Activated naive CD4-positive, alpha-beta T cell treated with anti-CD3 and anti-CD28 coated beads, Interleukin-2, amount 50 U/mL, for 24 hours (primary cell): ENCODE measurements around the gene NTN5.
"Not testable (repeated sequence)": the region's sequence is repeated elsewhere in the genome, so short reads cannot be mapped to it uniquely, and the experiment has no call there.

Experiments
- H3K27ac Mint-ChIP-seq: one replicate; pipeline ENCODE4 v1.8.0; 2021; ENCODE audit warnings: mild to moderate bottlenecking, mixed read lengths
- H3K27me3 Mint-ChIP-seq: one replicate; pipeline ENCODE4 v1.8.0; 2021; ENCODE audit warnings: mixed read lengths
- H3K36me3 Mint-ChIP-seq: one replicate; pipeline ENCODE4 v1.8.0; 2021; ENCODE audit warnings: mixed read lengths
- H3K4me1 Mint-ChIP-seq: one replicate; pipeline ENCODE4 v1.8.0; 2021; ENCODE audit warnings: mixed read lengths
- H3K4me3 Mint-ChIP-seq: one replicate; pipeline ENCODE4 v1.8.0; 2021; ENCODE audit warnings: mild to moderate bottlenecking, mixed read lengths
- H3K9me3 Mint-ChIP-seq: one replicate; pipeline ENCODE4 v1.8.0; 2021; ENCODE audit warnings: mixed read lengths

NTN5 gene, protein sequence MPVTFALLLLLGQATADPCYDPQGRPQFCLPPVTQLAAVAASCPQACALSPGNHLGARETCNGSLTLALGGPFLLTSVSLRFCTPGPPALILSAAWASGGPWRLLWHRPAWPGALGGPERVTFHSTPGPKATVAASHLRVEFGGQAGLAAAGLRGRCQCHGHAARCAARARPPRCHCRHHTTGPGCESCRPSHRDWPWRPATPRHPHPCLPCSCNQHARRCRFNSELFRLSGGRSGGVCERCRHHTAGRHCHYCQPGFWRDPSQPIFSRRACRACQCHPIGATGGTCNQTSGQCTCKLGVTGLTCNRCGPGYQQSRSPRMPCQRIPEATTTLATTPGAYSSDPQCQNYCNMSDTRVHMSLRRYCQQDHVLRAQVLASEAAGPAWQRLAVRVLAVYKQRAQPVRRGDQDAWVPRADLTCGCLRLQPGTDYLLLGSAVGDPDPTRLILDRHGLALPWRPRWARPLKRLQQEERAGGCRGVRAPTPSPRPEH

DNA sequence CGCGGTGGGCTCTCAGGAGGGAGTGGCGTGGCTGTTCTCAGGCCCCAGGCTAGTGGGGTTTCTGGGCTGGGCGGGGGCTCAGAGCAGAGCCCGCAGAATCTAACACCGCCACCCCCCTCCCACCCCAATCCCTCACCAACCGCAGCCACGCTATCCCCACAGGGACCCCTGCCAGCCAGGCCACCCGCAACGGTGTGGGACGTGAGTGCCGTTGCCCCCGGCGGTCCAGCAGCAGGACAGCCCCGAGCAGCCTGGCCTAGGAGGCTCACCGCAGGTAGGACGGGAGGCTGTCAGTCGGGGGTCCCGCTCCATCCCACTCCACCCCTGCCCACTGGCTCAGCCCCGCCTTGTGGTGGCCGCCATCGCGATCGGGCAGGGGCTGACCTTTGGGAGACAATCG lies at the start of gene NTN5:
TSS of gene NTN5 (minus strand) at position 24 of the 400 bp plus-strand sequence. CDS start 2,031 bp downstream, outside the sequence.
- Mint-ChIP-seq H3K4me3 (no peak within 1 kb of the TSS), H3K27ac (no peak within 1 kb of the TSS), H3K4me1 (peaks cover 7% of the 10 kb centered on the region), H3K9me3 (no peaks in the 10 kb centered on the region), H3K36me3 (no peaks in the 10 kb centered on the region), H3K27me3 (no peaks in the 10 kb centered on the region)

DNA sequence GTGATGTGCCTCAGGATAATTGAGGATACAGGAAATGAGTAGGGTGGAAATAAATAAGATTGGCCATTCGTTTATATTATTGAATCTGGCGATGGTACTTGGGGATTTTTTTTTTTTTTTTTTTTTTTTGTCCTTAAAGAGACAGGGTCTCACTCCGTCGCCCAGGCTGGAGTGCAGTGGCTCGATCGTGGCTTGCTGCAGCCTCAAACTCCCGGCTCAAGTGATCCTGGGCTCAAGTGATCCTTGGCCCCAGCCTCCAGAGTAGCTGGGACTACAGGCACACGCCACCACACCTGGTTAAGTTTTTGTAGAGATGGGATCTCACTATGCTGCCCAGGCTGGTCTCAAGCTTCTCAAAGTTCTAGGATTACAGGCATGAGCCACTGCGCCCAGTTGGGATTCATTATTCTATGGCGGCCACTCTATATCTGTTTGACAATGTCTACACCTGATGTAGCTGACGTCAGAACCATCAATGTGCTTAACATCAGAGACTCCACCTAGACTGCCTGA lies 49.4 kb upstream of the NTN5 start:
- H3K4me1 Mint-ChIP-seq = peaks cover 33% of the 10 kb centered on the region
- H3K36me3 Mint-ChIP-seq = peaks cover 7% of the 10 kb centered on the region
- no peak overlapping the region for H3K27ac Mint-ChIP-seq
- H3K4me3 Mint-ChIP-seq = no peak overlapping the region
- no peaks in the 10 kb centered on the region for H3K27me3 Mint-ChIP-seq
- peaks cover 11% of the 10 kb centered on the region for H3K9me3 Mint-ChIP-seq

DNA sequence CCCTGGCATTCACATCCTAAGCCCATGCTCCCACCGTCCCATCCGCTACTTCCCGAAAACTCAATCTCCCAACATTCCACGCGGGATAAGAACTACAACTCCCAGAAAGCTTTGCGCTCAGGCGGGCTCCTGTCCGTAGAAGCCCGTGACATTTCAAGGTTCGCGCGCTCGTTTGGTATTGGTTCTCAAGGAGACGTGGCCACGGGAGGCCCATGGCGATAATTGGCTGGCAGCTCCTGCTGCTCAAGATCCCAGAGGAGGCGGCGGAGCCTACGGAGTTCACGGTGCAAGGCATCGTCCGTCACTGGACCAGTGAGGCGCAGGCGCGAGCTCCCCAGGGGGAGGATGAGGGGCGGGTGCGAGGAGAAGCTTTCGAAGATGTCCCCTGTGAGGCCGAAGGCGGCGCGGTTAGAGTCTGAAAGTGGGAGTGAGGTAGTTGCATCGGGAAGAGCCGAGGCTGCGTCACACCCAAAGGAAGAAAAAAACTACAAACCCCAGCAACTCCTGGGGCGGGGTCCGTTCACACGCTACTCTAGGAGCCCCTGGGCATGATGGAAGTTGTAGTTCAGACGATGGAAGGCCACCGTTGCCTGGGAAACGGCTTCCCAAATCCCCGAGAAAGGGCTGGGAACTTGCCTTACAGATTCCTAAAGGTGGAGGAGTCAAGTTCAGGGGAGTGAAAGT lies 47.9 kb upstream of the NTN5 start:
- Mint-ChIP-seq H3K4me1 (peaks cover 24% of the 10 kb centered on the region), H3K27ac (peak overlapping the region; percentile 78), H3K27me3 (no peaks in the 10 kb centered on the region), H3K9me3 (peaks cover 11% of the 10 kb centered on the region), H3K36me3 (peaks cover 3% of the 10 kb centered on the region), H3K4me3 (peak overlapping the region; percentile 89)

DNA sequence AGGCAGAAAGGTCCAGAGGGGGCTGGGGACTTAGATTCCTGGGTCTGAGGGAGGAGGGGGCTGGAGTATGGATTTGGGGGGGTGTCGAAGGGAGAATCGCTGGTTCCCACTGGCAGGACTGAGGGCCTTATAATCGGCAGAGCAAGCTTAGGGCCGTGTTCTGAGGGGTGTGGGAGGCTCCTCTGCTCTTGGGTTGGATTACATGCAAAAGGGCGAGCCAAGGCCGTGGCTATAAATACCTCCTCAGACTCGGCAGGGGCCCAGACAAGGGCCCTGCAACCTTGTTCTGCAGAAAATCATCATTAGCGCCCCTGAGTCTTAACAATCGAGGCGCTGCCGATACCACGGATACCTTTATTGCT lies 47.4 kb upstream of the NTN5 start:
- peaks cover 3% of the 10 kb centered on the region for H3K36me3 Mint-ChIP-seq
- H3K4me1 Mint-ChIP-seq = peaks cover 19% of the 10 kb centered on the region
- no peaks in the 10 kb centered on the region for H3K27me3 Mint-ChIP-seq
- H3K4me3 Mint-ChIP-seq = peak overlapping the region; percentile 89
- peaks cover 7% of the 10 kb centered on the region for H3K9me3 Mint-ChIP-seq
- peak overlapping the region; percentile 78 for H3K27ac Mint-ChIP-seq

DNA sequence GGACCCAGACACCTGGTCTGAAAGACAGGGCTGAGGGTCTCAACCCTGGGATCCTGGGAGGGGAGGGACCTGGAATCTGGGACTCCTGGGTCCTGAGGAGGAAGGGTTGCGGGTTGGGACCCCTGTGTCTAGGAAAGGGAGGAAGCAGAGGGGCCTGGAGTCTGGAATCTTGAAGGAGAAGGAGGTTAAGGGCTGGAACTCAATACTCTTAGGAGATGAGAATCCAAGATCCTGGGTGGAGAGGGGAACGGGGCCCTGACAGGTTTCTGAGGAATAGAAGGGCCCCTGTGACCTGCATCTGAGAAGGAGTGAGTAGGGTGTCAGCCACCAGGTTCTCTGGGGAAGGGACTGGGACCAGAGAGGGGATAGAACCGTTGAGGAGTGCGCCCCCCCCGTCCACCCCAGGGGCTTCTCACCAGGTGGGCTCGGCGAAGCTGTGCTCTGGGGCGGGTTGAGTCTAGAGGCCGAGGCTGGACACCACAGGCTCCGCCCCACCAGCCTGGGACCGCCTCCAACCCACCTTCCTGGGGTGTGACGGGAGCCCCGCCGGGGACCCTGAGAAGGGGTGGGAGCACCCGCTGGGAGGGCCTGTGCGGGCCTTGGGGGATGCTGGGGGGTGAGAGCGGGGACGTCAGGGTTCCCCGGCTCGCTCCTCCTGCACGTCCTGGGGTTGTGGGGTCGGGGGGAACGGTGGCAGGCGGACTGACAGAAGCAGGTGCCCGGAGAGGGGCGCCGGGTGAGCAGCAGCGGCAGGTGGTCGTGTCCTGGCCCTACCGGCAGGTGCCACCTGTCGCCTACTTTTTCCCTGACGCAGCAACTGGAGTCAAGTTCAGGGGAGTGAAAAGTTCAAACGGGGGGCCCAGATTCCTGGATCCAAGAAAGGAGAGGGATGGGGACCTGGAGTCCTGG lies 46.7 kb upstream of the NTN5 start, which contains the start of gene MAMSTR:
TSS of gene MAMSTR (minus strand) at position 463 of the 909 bp plus-strand sequence. CDS start 694 bp downstream, outside the sequence.
- H3K36me3 Mint-ChIP-seq = no peaks in the 10 kb centered on the region

DNA sequence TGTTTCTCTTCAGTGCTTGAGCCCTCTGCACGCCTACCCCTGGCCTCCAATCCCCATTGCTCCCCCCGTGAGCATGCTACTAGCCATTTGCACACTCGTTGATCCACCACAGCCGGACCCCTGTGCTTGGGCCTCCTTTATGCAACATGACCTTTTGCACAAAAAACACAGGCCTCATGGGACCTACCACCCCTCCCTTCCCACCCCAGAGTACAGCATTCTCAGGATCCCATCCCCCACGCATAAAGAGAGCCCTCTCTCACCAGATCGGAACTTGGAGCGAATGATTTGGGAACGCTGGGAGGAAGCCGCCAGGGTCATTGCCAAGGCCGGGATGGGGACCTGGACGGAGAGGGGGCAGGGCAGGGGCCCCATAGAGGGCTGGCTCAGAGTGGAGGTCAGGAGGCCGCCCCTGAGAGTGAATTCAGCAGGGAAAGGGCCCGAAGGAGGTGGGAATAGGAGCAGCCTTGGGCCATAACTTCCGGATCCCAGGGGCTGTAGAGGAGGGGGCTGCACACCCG lies 46.0 kb upstream of the NTN5 start:
- Mint-ChIP-seq H3K27ac (no peak overlapping the region), H3K4me3 (no peak overlapping the region), H3K36me3 (no peaks in the 10 kb centered on the region)

More for the DNA sequence above, 46.7 kb upstream of the NTN5 start, which contains the start of gene MAMSTR:
- Mint-ChIP-seq H3K4me3 (peak within 1 kb of the TSS; percentile 89), H3K27me3 (no peaks in the 10 kb centered on the region), H3K9me3 (no peaks in the 10 kb centered on the region), H3K4me1 (peaks cover 17% of the 10 kb centered on the region), H3K27ac (peak within 1 kb of the TSS; percentile 78)

DNA sequence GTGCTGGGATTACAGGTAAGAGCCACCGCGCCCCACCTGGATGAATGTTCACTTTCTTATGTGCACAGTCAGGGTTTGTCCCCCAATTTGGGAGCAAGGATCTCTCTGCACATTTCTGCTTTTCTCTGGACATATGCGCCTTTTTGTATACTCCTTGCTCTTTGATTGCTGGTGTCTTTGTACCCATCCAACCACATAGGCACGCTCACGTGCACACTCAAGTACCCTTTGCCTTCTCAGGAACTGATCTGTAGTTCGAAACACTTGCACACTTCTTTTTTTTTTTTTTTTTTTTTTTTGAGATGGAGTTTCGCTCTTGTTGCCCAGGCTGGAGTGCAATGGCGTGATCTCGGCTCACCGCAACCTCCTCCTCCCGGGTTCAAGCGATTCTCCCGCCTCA lies 45.3 kb upstream of the NTN5 start:
- H3K36me3 Mint-ChIP-seq, H3K27me3 Mint-ChIP-seq, H3K4me3 Mint-ChIP-seq, H3K9me3 Mint-ChIP-seq, H3K27ac Mint-ChIP-seq: not testable (repeated sequence)
- peaks cover 27% of the 10 kb centered on the region for H3K4me1 Mint-ChIP-seq

More for the DNA sequence above, 46.0 kb upstream of the NTN5 start:
- Mint-ChIP-seq H3K4me1 (peaks cover 23% of the 10 kb centered on the region), H3K27me3 (no peaks in the 10 kb centered on the region), H3K9me3 (no peaks in the 10 kb centered on the region)

DNA sequence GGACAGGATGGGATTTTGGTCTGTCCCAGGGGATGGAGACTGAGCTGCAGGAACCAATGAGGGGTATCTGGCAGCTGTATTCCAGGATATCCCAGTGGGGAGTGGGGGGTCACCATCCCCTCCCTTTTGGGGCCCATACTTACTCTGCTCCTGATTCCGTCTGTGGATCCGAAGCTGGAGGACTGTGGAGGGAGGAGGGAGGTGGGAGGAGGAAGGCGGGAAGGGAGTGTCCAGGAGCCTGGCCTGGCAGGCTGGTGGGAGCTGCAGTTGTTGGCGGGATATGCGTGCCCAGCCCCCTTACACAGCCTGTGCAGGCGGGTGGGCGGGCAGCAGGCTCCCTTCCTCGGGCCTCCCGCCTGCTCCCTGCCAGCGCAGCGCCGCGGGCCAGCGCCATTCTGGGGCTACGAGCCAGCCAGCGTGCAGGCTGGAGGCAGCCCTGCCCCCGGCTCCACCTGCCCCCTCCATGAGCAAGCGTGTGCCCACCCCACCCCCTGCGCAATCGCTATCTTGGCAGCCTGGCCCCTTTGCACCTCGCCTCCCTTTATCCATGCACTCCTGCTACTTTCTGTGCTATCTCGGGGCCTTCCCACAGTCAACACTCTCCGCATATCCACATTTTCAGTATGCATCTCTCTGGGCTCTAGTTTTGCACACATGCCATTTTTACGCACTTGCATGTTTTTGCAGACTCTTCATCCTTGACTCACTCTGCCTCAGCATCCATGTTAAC lies 43.9 kb upstream of the NTN5 start:
- H3K9me3 Mint-ChIP-seq = no peaks in the 10 kb centered on the region
- no peak overlapping the region for H3K4me3 Mint-ChIP-seq
- H3K27ac Mint-ChIP-seq = peak overlapping the region; percentile 69
- peaks cover 1% of the 10 kb centered on the region for H3K36me3 Mint-ChIP-seq
- H3K27me3 Mint-ChIP-seq = no peaks in the 10 kb centered on the region
- peaks cover 31% of the 10 kb centered on the region for H3K4me1 Mint-ChIP-seq

DNA sequence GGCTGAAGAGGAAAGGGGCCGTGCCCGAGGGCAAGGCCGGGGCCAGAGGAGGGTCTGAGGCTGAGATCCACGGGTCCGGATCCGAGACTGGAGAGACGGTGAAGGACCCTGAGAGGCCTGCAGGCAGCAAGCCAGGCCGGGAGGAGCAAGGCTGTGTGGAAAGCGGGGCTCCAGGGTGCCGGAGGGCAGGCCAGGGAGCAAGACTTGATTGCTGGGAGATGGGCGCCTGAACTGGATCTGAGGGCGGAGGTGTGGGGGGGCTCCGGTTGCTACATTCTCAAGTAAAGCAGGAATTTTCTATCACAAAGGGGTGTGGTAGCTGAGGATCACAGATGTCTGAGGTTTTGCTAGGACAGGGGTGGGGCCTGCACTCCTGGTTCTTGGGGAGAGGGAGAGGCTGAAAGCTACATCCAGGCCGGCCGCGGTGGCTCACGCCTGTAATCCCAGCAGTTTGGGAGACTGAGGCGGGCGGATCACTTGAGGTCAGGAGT lies 42.9 kb upstream of the NTN5 start:
- peaks cover 24% of the 10 kb centered on the region for H3K4me1 Mint-ChIP-seq
- no peak overlapping the region for H3K27ac Mint-ChIP-seq
- no peaks in the 10 kb centered on the region for H3K9me3 Mint-ChIP-seq
- no peak overlapping the region for H3K4me3 Mint-ChIP-seq
- H3K27me3 Mint-ChIP-seq = no peaks in the 10 kb centered on the region
- peaks cover 1% of the 10 kb centered on the region for H3K36me3 Mint-ChIP-seq

DNA sequence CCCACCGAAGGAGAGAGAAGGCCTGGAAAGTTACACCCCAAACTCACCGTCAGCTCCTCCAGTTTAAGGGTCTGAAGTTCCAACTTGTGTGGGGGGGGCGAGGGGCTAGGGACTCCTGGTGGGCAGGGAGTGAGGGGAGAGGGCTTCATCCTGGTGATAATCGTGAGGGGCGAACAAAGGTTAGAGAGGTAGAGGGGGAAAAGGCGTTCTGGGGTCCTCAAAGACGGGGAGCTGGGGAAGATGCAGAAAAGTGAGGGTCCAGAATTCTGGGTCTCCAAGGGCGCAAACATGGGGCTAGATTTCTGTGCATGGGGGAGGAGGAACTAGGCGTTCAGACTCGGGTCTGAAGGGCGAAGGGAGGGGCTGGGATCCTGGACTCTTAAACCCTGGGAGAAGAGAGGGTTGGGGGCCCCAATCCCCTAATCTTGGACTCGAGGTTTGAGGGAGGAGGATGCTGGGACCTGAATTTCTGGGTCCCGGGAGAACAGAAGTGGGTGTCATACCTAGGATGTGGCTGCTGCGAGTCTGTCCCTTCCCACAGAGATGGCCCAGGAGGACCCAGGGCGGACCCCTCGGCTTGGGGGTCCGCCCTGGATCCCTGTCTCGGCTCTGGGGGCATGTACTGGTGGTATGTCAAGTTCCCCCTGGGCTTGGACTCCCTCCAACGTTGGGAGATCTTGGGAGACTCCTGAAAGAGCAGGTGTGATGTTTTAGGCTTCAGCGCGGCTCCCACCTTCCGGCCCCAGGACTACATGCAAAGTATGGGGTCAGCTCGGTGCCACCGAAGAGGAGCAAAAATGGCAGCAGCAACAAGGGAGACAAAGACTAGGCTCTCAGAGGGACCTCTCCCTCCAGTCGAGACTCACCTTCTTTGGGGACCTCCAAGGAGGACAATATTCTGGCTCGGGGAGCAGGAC lies 42.2 kb upstream of the NTN5 start:
- Mint-ChIP-seq H3K27me3 (no peaks in the 10 kb centered on the region), H3K27ac (peak overlapping the region; percentile 46)

DNA sequence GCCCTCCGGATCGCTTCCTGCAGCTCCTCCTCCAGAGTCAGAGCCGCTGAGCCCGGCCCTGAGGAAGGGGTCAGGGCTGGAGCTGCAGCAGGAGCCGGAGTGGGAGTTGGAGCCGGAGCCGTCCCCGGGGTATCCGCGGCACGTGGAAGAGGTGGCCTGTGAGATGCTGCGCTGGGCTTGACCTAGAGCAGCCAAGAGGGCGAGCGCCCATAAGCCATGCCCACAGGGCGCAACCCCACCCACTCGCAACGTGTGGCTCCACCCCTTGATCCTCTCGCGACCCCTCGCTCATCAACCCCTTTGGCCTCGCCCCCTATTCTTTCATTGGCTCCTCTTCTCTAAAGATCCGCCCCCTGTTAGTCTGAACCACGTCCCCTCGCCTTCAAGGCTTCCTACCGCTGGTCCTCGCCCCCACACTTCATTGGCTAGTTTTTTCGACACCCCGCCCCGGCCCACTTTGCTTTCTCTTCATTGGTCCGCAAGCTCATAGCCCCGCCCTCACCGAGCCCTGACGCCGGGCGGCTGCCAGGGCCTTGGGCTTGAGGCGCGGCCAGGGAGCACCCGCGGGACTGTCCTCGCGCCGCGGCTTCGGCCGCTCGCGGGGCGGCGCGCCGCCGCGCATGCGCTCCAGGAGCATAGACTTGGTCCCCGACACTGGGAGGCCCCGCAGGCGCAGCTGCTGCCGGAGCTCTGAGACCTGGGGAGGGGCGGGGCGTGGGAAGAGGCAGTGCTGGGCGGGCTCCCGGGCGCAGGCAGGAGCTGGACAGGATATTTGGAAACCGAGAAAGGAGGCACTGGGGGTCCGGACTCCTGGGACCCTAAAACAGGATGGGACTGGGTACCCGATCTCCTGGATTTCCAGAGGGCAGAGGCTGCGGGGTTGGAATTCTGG lies 41.3 kb upstream of the NTN5 start:
- Mint-ChIP-seq H3K27ac (peak overlapping the region; percentile 9), H3K4me1 (peaks cover 20% of the 10 kb centered on the region), H3K27me3 (no peaks in the 10 kb centered on the region), H3K9me3 (no peaks in the 10 kb centered on the region), H3K4me3 (peak overlapping the region; percentile 85), H3K36me3 (peaks cover 1% of the 10 kb centered on the region)

More for the DNA sequence above, 42.2 kb upstream of the NTN5 start:
- Mint-ChIP-seq H3K36me3 (peaks cover 1% of the 10 kb centered on the region), H3K4me3 (peak overlapping the region; percentile 85), H3K4me1 (peaks cover 20% of the 10 kb centered on the region), H3K9me3 (no peaks in the 10 kb centered on the region)

DNA sequence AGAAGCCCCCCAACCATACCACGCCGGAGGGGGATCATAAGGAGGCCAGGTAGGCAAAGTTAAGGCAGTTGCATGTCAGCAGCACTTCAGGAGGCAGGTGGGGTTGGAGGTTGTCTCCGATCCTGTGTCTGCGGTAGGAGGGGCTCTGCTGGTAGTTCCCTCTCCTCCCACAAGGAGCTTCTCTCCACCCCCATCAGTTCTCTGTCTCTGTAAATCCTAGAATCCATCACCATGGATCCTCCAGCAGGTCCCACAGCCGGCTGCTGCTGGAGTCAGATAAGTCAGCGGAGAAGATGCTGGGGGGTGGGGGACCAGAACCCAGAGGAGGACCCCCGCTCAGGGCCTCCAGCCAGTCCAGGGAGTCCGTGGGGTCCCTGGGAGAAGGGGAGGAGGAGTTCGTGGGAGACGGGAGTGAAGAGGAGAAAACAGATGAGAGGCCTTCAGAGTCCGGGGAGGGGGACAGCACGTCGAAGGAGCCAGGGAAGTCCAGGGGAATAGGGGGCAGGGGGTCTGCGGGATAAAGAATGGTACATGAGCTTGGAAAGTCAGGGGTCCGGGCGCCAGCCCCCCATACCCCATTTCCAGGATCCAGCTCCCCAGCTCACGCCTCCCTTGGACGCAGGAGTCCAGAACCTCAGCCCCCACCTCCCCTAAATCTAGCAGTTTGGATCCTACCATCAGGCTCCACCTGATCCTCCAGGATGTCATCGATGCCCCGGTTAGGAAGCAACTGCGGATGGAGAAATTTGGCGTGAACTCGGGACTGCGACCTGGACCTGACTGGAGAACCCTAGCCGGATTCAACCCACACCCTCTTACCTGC lies 40.4 kb upstream of the NTN5 start:
- Mint-ChIP-seq H3K9me3 (no peaks in the 10 kb centered on the region), H3K4me1 (peaks cover 20% of the 10 kb centered on the region), H3K27me3 (no peaks in the 10 kb centered on the region), H3K36me3 (peaks cover 1% of the 10 kb centered on the region), H3K27ac (no peak overlapping the region), H3K4me3 (peak overlapping the region; percentile 85)
